Common myeloid progenitor, CD34-positive (primary cell): ENCODE results near the gene MOV10.
A peak's percentile ranks its signal among the peaks of the same experiment; 100 is the strongest.

Experiments used
- CTCF ChIA-PET: fragments of 350-600 bp; sonication (Branson Sonifier 250); formaldehyde crosslinking; loops from one replicate; lab custom pipeline; 2021; ENCODE audit warnings: antibody characterized with exemption; lab: Charles Lee
- POLR2A ChIA-PET: fragments of 350-600 bp; sonication (Branson Sonifier 250); formaldehyde crosslinking; loops from one replicate; lab custom pipeline; 2021; ENCODE audit warnings: antibody characterized with exemption; lab: Charles Lee
- DNase-seq, 3 donors: peaks; one replicate each; pipeline versions ENCODE4 v3.0.0 to v3.0.0-alpha.2; 2013
- H3K27ac ChIP-seq, 2 experiments: 1 replicate in 1 of 2; 2 replicates in 1 of 2; pipeline ENCODE4 v1.7.0; 2013; ENCODE audit warnings: inconsistent platforms in 2 of 2, low read length in 2 of 2, mild to moderate bottlenecking in 2 of 2, low read depth in 1 of 2, moderate library complexity in 1 of 2; ENCODE audit not compliant: severe bottlenecking in 2 of 2, insufficient read depth in 1 of 2, poor library complexity in 1 of 2
- H3K27me3 ChIP-seq, 5 experiments: replicated peaks in 2 of 5; 1 replicate in 3 of 5; 2 replicates in 2 of 5; pipeline versions ENCODE4 v1.6.1 to v1.7.0; 2013; ENCODE audit warnings: low read length in 4 of 5, mild to moderate bottlenecking in 2 of 5, moderate library complexity in 2 of 5, inconsistent platforms in 1 of 5; ENCODE audit not compliant: insufficient read depth in 5 of 5, control insufficient read depth in 4 of 5
- H3K36me3 ChIP-seq, 4 experiments: 1 replicate in 2 of 4; 2 replicates in 2 of 4; pipeline versions ENCODE4 v1.6.1 to v1.7.0; 2013; ENCODE audit warnings: low read length in 3 of 4, control low read depth in 1 of 4, mild to moderate bottlenecking in 1 of 4; ENCODE audit not compliant: control insufficient read depth in 4 of 4, insufficient read depth in 4 of 4
- H3K4me1 ChIP-seq, 4 experiments: 1 replicate in 3 of 4; 2 replicates in 1 of 4; pipeline versions ENCODE4 v1.6.1 to v1.7.1; 2013; ENCODE audit warnings: low read length in 3 of 4, mild to moderate bottlenecking in 3 of 4, control low read depth in 1 of 4, inconsistent platforms in 1 of 4, moderate library complexity in 1 of 4; ENCODE audit not compliant: control insufficient read depth in 4 of 4, insufficient read depth in 4 of 4; ENCODE audit errors: control extremely low read depth in 1 of 4
- H3K4me3 ChIP-seq, 7 experiments: 1 replicate in 4 of 7; 2 replicates in 3 of 7; pipeline versions ENCODE4 v1.5.1 to v1.7.0; 2013; ENCODE audit warnings: mild to moderate bottlenecking in 7 of 7, low read length in 6 of 7, moderate library complexity in 6 of 7, inconsistent platforms in 2 of 7, low read depth in 2 of 7, control low read depth in 1 of 7; ENCODE audit not compliant: insufficient read depth in 4 of 7, control insufficient read depth in 1 of 7; ENCODE audit errors: extremely low read depth in 1 of 7
- H3K9me3 ChIP-seq, 5 experiments: 1 replicate in 4 of 5; 2 replicates in 1 of 5; pipeline versions ENCODE4 v1.6.1 to v1.7.1; 2013; ENCODE audit warnings: low read length in 4 of 5, mild to moderate bottlenecking in 2 of 5, inconsistent platforms in 1 of 5, low read depth in 1 of 5, moderate library complexity in 1 of 5; ENCODE audit not compliant: control insufficient read depth in 4 of 5, insufficient read depth in 2 of 5; ENCODE audit errors: control extremely low read depth in 1 of 5
- WGBS: methylation state at CpG from one replicate; pipeline ENCODE4 v1.1.5; 2013; ENCODE audit not compliant: insufficient coverage; 5-methylcytosine and 5-hydroxymethylcytosine counted together

MOV10 gene

DNA sequence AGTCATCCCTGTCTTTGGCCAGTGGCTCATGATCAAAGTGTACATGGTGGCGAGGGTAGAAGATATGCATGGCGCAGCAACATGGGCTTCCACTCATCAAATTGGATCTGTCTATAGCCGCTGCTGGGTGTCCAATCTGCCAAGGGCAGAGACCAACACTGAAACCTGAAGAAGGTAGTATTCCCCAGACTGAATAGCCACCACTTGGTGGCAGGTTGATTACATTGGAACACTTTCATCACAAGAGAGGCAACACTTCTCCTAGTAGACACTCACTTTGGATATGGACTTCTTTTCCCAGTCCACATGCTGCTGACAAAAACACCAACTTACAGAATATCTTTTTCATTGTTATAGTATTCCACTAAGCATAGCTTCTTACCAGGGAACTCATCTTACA lies 63.1 kb downstream of the MOV10 start:
- Histone ChIP-seq H3K27ac (no peak overlapping the region), H3K27me3 (peaks cover 5 to 33% (median 19%) of the 10 kb centered on the region in 5 experiments), H3K4me1 (no peaks in the 10 kb centered on the region), H3K4me3 (no peak overlapping the region), H3K36me3 (no peaks in the 10 kb centered on the region), H3K9me3 (peaks cover 0 to 5% (median 0%) of the 10 kb centered on the region in 5 experiments)
- CTCF ChIA-PET = no interaction called here
- 67% methylated on average over 3 of the region's 3 CpGs for WGBS
- POLR2A ChIA-PET = no interaction called here
- DNase-seq = no peak

DNA sequence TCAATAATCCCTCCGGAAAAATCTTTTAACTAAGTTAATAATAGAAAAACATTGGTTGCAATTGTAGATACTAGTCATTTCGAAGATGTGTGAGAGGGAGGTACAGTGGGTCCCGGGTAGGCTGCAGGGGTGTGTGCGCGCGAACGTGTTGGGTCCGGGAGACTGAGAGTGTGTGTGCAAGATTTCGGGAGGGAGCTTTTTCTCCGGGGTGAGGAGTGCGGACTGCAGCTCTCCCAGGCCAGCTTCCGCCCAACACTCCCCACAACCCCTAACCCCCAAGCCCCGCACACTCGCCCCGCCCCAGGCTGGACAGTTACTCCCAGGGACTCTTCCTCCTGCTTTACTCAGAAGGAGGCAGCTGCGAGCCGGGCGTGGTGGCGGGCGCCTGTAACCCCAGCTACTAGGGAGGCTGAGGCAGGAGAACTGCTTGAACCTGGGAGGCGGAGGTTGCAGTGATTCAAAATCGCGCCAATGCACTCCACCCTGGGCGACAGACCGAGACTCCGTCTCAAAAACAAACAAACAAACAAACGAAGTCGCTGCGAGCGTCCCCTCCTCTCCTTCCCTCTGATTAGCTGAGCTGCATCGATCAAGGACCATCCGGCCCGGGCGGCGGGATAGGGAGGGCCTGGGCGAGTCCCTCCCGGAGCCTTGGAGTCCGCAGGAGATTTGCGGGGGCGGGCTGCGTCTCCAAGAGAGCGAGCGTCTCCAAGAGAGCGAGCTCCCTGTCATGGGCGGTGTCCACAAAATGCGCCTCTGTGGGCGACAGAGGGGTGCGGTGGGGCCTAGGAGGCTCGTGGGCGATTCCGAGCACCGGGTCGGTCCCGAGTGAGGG lies 68.9 kb downstream of the MOV10 start:
- ChIA-PET POLR2A (no interaction called here), CTCF (interaction anchor here (0.8 to 2.1 kb wide), 5 partner anchors 10 to 62 kb away, joined by 3 to 10 read pairs (median 4); a partner anchor contains a TSS)
- Histone ChIP-seq H3K4me3 (peak overlapping the region in 2 of 7 experiments; percentile 26 to 40), H3K27me3 (peaks cover 8 to 79% (median 25%) of the 10 kb centered on the region in 5 experiments), H3K36me3 (no peaks in the 10 kb centered on the region), H3K9me3 (peaks cover 0 to 7% (median 3%) of the 10 kb centered on the region in 5 experiments), H3K4me1 (peaks cover 0 to 11% (median 9%) of the 10 kb centered on the region in 4 experiments), H3K27ac (no peak overlapping the region)
- WGBS = 9% methylated on average over 29 of the region's 54 CpGs
- peak in 1 of 3 donors; percentile 10 for DNase-seq

DNA sequence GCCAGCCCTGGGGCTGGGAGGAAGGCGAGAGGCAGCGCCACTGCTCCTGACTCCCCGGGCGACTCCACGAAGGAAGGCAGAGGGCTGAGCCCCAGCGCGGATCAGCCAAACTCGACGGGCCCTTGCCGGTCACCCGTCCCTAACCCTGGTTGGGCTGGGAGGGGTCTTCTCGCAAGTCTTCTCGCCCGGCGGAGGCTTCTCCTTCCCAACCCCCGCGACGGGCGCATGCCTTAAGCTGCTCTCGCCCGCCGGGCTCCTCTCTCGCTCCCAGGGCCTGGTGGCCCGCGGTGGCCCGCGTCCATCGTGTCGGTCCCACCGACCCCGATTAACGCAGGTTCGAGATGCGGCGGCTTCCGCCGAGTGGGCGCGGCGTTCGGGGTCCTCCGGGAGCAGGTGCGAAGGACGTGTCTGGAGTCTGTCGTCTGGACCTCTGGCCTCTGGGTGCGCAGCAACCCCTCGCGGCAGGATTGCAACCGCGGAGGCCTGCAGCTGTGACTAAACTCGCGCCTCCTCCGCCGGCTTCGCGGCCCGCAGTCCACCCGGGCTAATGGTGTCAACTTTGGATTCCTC lies 69.6 kb downstream of the MOV10 start:
- Histone ChIP-seq H3K27me3 (peaks cover 8 to 82% (median 22%) of the 10 kb centered on the region in 5 experiments), H3K27ac (no peak overlapping the region), H3K9me3 (peaks cover 0 to 7% (median 3%) of the 10 kb centered on the region in 5 experiments), H3K4me3 (peak overlapping the region in 3 of 7 experiments; percentile 24 to 40 (median 26)), H3K36me3 (no peaks in the 10 kb centered on the region), H3K4me1 (peaks cover 0 to 11% (median 9%) of the 10 kb centered on the region in 4 experiments)
- 5% methylated on average over 54 of the region's 58 CpGs for WGBS
- ChIA-PET CTCF (interaction anchor here (0.8 to 2.1 kb wide), 7 partner anchors 11 to 61 kb away, joined by 3 to 10 read pairs (median 4); a partner anchor contains a TSS), POLR2A (no interaction called here)
- DNase-seq = peak; percentile 28 to 31 (median 29)

DNA sequence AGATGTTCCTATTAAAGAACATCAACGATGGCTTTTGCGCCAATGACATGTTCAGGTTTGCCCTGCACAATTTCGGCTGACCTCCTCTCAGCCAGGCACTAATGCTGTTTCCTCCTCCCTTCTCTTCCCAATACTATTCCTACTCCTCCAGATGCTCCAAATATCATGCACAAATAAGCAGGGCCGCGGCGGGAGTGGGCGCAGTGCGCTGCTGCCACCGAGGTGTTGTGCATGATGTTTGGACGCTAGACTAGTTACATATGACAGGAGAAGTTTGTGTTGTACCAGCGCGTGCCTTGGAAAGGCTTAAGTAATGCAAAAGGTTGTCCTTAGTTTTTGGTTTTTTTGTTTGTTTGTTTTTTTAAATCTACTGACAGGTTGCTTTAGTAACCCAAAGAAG lies 73.9 kb downstream of the MOV10 start:
- CTCF ChIA-PET = no interaction called here
- Histone ChIP-seq H3K27me3 (peaks cover 9 to 46% (median 15%) of the 10 kb centered on the region in 5 experiments), H3K4me3 (no peak overlapping the region), H3K4me1 (peaks cover 0 to 11% (median 9%) of the 10 kb centered on the region in 4 experiments), H3K9me3 (no peaks in the 10 kb centered on the region), H3K27ac (no peak overlapping the region), H3K36me3 (no peaks in the 10 kb centered on the region)
- WGBS = 96% methylated on average over 12 of the region's 12 CpGs
- POLR2A ChIA-PET = no interaction called here
- DNase-seq = no peak
